ENCODE measurements around the gene SARS2.
"Not testable (repeated sequence)": the region's sequence is repeated elsewhere in the genome, so short reads cannot be mapped to it uniquely, and the experiment has no call there.

Gene SARS2, protein sequence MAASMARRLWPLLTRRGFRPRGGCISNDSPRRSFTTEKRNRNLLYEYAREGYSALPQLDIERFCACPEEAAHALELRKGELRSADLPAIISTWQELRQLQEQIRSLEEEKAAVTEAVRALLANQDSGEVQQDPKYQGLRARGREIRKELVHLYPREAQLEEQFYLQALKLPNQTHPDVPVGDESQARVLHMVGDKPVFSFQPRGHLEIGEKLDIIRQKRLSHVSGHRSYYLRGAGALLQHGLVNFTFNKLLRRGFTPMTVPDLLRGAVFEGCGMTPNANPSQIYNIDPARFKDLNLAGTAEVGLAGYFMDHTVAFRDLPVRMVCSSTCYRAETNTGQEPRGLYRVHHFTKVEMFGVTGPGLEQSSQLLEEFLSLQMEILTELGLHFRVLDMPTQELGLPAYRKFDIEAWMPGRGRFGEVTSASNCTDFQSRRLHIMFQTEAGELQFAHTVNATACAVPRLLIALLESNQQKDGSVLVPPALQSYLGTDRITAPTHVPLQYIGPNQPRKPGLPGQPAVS

DNA sequence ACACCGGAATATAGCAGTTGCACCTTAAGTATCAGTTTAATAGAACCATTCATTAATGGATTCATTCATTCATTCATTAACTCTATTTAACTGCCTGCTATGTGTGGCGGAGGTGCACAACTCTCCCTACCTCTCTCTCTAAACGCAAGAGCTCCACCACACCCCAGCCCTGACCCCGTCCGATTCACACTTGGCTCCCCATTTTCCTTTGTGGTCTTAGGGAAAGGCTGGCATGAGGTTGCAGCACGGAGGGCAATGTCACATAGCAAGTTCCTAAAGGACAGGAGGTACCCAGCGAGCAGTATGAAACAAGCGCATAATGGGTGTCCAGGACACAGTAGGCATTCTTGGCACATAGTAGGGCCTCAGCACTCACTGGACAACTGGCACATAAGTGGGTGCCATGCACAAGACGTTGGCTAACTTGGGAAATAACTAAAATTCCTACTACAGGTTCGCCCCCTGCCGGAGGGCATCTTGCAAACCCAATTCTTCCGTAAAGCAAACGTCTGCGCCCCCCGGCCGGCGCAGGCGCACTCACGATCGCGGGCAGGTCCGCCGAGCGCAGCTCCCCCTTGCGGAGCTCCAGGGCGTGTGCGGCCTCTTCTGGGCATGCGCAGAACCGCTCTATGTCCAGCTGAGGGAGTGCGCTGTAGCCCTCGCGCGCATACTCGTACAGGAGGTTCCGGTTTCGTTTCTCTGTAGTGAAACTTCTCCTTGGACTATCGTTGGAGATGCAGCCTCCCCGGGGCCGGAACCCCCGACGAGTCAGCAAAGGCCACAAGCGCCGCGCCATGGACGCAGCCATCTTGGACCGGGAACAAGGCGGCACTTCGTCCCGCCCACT is at the start of gene SARS2:
Gene SARS2, minus strand, starts transcription at position 835 of the 847 bp plus-strand sequence. Its CDS starts 27 bp downstream, at position 808.
- peak in 56 of 58 donors; percentile 88 to 100 (median 96) for DNase-seq

DNA sequence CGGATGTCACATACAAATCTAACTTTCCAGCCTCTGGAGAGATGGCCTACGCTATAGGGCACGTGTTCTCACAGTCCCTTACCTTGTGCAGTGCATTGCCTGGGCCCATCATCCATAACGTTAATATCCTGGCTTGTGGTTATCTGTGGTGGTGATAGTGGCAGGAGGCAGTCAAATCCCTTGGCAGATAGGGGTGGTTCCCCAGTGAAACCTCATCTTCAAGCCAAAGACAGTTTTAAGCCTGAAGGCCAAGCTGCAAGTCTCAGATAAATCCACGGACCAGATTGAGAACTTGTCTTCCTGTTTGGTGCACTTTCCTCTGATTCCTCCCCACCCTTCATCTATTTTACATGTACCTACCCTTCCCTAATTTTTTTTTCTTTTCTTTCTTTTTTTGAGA is 49.2 kb upstream of the SARS2 start:
- no peak for DNase-seq

DNA sequence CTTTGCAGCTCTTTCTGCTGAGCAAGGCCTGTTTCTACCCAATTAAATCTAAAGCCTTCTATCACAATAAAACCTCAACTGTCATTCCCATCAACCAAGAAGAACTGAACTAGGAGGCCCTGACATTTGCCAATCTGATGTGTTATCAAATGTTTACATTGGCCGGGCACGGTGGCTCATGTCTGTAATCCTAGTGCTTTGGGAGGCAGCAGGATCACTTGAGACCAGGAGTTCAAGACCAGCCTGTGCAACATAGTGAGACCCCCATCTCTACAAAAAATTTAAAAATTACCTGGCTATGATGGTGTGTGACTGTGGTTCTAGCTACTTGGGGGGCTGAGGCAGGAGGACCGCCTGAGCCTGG is 47.7 kb upstream of the SARS2 start:
- no peak for DNase-seq

DNA sequence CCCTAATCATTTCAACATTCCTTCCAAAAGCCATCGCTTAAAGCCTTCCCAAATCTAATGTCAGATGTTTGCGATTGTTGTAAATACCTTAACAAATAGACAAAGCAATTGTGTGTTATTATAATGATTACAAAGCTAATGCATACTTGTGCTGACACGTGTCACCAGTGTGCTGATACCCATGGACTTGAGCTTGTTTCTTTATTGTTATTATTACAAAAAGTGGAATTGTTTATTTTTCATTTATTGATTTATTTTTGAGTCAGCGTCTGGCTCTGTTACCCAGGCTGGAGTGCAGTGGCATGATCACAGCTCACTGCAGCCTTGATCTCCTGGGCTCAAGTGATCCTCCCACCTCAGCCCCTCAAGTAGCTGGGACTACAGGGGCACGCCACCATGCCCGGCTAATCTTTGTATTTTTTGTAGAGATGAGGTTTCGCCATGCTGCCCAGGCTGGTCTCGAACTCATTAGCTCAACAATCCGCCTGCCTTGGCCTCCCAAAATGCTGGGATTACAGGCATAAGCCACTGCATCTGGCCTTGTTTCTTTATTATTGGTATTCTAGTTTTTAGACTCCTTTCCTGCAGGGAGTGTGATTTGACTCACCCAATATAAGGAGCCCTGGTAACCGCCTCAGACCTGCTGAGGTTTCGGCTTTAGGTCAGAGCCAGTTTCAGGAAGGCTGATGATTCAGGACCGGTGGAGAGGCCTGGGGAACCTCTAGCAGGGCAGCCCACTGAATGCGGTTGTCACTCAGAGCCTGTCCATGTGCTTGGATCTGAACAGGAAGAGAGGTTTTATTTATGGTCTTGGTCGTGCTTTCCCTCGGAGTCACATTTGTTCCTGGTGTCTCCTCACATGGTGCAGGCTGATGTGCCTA is 47.1 kb upstream of the SARS2 start:
- DNase-seq = peak in 10 of 58 donors; percentile 2 to 19 (median 12)

DNA sequence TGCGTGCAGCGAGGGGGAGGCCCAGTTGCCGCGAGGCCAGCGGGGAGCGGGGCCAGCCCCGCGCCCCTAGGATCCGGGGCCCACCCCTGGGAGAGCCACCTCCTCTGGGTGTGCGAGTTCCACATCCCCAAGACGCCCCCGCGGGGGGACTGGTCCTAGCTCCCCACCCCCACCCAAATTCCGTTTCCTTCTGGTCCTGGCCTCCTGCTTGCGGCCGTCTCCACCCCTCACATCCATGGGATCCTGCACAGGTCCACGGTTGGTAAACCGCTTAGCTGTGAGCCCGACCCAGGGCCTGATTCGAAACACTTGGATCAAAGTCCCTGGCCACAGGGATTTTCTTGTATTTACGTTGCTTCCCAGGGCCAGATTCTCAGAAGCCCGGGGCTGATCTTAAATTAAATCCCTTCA is 45.3 kb upstream of the SARS2 start:
- peak in 13 of 58 donors; percentile 10 to 58 (median 24) for DNase-seq

DNA sequence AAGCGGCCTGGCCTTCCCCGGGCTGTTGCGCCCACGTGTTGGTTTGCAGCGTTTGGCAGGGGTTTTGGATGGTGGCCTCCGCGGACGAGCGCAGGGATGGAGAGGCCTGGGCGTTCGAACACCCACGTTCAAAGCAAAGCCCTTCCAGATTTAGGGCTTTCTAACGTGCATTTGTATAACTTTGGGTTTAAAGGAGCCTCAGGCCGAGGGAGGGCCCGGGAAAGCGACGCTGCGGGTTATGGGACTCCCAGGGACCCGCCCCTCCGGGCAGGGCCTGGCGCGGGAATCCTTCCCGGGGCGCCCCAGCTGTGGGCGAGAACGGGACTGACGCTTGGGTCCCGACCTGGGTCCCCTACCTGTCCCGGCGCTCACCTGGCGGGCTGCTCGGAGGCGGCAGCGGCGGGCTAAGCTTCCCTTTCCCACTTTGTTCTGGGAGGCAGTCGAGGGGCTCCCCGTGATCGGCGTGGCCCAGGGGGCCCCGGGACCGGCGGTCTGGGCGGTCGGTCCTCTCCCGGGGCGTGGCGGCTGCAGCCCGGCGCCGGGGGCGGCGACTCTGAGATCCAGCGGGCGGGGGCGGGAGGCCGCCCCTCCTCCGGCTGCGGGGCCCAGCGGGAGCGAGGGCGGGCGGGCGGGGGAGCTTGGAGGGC is 44.8 kb upstream of the SARS2 start, which contains the start of gene FBXO17:
Gene FBXO17, minus strand, starts transcription at position 529 of the 647 bp plus-strand sequence. CDS start 25,423 bp downstream, outside the sequence.
- peak in 52 of 58 donors; percentile 8 to 76 (median 39) for DNase-seq

DNA sequence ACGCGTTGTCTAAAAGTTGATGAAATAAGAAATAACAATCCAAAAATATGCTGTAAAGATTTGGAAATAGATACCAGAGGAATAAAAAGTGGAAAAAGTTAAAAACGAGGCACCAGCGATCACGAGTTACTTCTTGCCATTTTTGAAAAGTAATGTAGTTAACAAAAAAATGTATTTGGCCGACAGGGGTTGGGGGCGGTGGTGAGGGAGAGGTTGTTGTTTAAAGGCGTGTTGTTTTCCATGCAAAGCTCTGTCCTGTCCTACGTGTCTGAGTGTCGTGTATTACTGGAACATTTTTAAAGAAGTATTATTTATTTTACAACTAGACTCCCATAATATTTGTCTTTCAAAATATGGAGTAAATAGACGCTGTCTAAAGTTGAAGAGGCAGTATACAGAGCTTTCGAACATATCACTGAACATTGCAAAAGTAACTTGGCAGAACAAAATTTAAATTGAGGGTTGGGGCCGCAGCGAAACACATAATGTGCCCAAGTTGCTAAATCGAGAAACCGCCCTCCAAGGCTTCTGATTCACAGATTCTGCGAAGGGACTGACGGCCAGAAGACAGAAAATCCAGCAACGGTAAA is 44.2 kb upstream of the SARS2 start:
- peak in 5 of 58 donors; percentile 17 to 63 (median 55) for DNase-seq

DNA sequence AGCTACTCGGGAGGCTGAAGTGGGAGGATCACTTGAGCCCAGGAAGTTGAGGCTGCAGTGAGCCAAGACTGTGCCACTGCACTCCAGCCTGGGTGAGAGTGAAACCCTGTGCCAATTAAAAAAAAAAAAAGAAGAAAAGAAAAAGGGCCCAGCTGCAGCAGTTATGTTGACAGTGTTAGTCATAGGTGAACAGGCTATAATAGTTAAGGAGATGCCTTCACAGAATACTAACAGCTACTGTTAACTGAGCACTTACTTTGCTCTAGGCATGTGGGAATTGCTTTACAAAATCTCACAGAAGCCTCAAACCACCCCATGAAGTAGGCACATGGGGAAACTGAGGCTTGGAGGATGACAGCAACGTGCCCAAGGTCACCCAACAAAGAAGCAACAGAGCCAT is 41.1 kb upstream of the SARS2 start:
- DNase-seq = no peak

DNA sequence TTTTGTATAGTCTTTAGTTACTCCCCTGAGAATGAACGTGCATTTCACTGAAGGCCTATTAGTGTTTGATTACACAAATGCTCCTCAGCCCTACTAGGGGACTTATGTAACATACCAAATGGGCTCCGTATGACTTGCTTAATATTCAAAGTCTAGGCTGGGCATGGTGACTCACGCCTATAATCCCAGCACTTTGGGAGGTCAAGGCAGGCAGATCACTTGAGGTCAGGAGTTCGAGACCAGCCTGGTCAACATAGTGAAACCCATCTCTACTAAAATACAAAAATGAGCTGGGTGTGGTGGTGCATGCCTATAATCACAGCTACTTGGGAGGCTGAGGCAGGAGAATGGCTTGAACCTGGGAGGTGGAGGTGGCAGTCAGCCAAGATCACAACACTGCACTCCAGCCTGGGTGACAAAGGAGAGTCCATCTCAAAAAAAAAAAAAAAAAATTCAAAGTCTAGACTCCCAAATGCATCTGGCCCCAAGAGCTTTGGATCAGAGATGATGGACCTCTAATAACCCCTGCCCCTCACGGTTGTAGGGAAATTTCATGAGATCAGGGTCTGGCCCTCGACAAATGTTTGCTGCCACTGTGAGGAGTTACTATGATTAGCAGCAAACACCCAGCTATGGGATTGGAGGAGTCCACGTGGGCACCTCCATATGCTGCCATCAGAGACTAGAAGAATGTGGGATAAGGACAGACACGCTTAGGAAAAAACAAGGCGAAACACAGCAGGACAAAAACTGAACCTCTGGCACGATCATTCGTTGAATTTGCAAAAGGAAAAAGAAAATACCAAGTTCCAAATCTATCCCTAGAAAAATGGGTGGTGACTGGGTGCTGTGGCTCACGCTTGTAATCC is 40.3 kb upstream of the SARS2 start:
- DNase-seq = peak in 19 of 58 donors; percentile 5 to 55 (median 17)

DNA sequence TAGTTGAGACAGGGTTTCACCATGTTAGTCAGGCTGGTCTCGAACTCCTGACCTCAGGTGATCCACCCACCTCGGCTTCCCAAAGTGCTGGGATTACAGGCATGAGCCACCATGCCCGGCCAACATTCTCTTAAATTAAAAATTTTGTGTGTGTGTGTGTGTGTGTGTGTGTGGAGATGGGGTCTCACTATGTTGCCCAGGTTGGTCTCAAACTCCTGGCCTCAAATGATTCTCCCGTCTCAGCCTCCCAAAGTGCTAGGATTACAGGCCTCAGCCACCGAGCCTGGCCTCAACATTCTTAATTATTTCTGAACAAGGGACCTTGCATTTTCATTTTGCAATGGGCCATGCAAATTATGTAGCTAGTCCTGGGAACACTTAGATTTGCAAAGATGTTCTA is 35.6 kb upstream of the SARS2 start:
- DNase-seq = not testable (repeated sequence)

DNA sequence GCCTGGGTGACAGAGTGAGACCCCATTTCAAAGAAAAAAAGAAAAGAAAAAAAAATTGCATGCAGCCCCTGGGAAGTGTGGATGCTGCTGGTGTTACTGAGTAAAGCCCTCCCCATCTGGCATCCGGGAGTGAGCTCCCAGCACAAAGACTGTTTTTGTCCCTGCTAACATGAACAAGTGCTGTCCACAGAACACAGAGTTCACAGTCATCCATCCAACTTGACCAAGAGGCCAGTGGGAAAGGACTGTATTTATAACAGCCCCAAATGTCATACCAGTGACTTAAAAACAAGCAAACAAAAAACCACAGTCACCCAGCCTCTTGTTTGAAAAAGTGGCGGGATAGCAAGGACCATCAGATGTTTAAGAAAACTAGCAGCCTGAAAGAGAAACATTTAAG is 34.2 kb upstream of the SARS2 start:
- DNase-seq = peak in 1 of 58 donors; percentile 6

DNA sequence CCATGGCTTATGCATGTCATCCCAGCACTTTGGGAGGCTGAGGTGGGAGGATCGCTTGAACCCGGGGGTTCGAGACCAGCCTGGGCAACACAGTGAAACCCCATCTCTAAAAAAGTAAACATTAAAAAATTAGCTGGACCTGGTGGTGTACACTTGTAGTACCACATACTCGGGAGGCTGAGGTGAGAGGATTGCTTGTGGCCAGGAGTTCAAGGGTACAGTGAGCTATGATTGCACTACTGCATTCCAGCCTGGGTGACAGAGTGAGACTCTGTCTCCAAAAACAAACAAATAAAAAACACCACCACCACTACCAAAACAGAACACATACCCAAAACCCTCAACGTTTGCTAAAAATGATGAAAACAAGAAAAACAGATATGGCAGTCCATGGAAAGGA is 29.1 kb upstream of the SARS2 start:
- no peak for DNase-seq

DNA sequence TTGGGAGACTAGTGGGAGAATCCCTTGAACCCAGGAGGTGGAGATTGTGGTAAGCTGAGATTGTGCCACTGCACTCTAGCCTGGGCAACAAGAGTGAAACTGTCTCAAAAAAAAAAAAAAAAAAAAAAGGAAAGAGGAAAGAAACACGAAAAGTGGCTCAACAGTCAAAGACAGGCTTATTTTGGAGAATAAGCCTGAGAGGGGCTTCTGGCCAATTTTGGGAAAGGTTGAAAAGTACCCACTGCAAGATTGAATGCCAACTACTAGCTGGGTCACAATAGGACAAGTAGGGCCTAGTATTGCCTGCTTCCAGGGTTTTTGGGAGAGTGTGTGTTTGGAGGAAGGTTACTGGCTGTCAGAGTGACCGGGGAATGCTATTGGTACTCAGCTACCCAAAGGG is 27.7 kb upstream of the SARS2 start:
- no peak for DNase-seq

DNA sequence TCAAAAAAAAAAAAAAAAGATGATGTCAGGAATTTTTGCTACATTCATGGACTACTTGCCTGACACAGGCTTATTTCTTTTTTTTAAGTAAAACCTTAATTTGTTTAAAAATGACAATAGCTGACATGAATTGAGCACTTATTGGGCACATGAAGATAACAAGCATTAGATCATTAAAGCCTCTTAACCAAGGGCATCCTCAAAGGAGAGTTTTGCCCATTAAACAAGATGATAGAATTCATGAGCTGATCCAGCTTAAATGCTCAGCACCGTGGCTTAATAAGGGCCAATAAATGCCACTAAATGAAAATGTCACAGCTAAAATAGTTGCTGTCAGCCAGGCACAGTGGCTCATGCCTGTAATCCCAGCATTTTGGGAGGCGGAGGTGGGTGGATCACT is 25.7 kb upstream of the SARS2 start:
- DNase-seq = no peak

DNA sequence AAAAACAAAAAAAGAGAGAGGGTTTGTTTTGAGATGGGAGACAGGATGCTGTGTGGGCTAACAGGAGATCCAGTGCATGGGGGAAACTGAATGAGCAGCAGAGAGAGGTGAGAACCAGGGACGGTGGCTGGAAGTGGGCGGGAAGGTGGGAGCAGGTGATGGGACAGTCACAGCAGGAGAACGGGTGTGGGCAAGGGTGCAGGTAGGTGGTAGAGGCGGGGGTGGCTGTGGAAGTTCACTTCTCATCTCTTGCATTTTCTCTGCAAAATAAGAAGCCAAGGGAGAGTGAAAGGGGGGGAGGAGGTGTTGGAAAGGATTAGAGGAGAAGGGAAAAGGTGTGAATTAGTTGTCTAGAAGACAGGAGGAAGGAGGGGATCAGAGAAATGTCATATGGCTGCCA is 23.1 kb upstream of the SARS2 start:
- DNase-seq = peak in 2 of 58 donors; percentile 4 to 9

DNA sequence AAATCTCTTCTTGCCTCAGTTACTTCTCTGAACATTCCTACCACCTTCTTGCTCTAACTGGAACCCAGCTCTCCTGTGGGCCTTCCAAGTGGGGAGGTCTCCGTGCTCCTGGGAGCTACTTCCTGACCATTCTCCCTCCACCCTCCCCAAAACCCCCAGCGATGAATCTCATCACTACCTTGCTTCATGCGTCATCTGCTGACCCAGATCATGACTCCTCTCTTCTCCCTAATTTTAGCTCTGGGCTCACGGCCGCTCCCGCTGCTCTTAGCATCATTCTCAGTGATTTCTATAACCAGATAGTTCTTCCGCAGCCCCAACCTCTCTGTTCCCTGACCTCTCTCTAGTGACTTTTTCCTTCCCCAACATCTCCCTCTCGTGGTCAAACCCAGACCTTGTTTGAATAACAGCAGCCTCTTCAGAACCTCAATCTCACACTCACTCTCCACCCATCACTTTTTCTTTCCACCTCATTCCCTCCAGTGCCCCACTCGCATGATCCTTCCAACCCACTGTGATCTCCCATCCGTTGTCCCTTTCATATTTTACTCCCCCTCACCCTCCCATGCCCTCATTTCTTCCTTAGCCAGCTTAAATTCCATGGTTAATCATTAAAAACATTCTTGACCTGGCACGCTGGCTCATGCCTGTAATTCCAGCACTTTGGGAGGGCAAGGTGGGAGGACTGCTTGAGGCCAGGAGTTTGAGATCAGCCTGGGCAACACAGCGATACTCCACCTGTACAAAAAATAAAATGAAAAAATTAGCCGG is 22.0 kb upstream of the SARS2 start:
- peak in 6 of 58 donors; percentile 0 to 26 (median 20) for DNase-seq

DNA sequence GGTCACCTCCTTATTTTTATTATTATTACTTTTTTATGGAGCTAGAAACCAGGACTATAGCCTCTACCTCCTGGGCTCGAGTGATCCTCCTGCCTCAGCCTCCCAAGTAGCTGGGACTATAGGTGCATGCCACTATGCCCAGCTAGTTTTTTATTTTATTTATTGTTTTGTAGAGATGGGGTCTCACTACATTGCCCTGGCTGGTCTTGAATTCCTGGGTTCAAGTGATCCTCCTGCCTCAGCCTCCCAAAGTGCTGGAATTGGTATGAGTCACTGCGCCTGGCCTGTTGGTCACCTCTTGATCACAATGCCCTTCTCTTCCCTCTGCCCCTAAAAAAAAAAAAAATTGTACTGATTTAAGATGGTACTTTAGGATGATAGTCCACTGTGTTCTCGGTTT is 20.6 kb upstream of the SARS2 start:
- DNase-seq = no peak
